Upper lobe of left lung (tissue), 6 donors: ENCODE measurements around the gene CCDC107. TPM values are rescaled to one million over a fixed set of nuclear protein-coding genes. Genes with fewer than 3 reads are reported as not detected.
A peak's percentile ranks its signal among the peaks of the same experiment; 100 is the strongest.

ENCODE experiments used
- ATAC-seq, 2 donors: fragments of 200-7000 bp; cut with Tn5 transposase; one replicate each; pipeline ENCODE4 v1.9.1; 2022; ENCODE audit warnings: mild to moderate bottlenecking in 2 of 2, moderate library complexity in 2 of 2; ENCODE audit not compliant: low FRiP score in 2 of 2
- DNase-seq, 2 donors: peaks; one replicate each; pipeline ENCODE4 v3.0.0-alpha.2; 2019 to 2020
- H3K27ac ChIP-seq, 4 donors: fragments of 200-600 bp; sonication (generic); one replicate each; pipeline ENCODE4 v1.5.1; 2016 to 2019
- H3K27me3 ChIP-seq, 4 donors: fragments of 200-600 bp; sonication (generic); one replicate each; pipeline ENCODE4 v1.5.1; 2017 to 2019
- H3K36me3 ChIP-seq, 4 donors: fragments of 200-600 bp; sonication (generic); one replicate each; pipeline ENCODE4 v1.5.1; 2016 to 2019
- H3K4me1 ChIP-seq, 4 donors: fragments of 200-600 bp; sonication (generic); one replicate each; pipeline ENCODE4 v1.5.1; 2018 to 2019
- H3K4me3 ChIP-seq, 4 donors: fragments of 200-600 bp; sonication (generic); one replicate each; pipeline ENCODE4 v1.5.1; 2017 to 2019; ENCODE audit warnings: mild to moderate bottlenecking in 2 of 4, moderate library complexity in 1 of 4
- H3K9me3 ChIP-seq, 4 donors: fragments of 200-600 bp; sonication (generic); one replicate each; pipeline ENCODE4 v1.5.1; 2018 to 2019
- EP300 ChIP-seq, 4 donors: sonication (generic); formaldehyde crosslinking; IDR thresholded peaks; one replicate each; pipeline ENCODE4 v1.5.1; 2017; ENCODE audit warnings: antibody characterized with exemption in 4 of 4, control low read depth in 2 of 4
- POLR2A ChIP-seq, 4 donors: fragments of 450-650 bp; IDR thresholded peaks; one replicate each; pipeline ENCODE4 v1.5.1; 2016 to 2017; ENCODE audit warnings: antibody characterized with exemption in 4 of 4, mild to moderate bottlenecking in 2 of 4
- POLR2AphosphoS5 ChIP-seq, 2 donors: sonication (generic); formaldehyde crosslinking; IDR thresholded peaks; one replicate each; pipeline ENCODE4 v1.5.1; 2017; ENCODE audit warnings: antibody characterized with exemption in 2 of 2
- WGBS, 2 donors: methylation state at CpG; one replicate each; pipeline ENCODE4 v1.1.5; 2017 to 2018; 5-methylcytosine and 5-hydroxymethylcytosine counted together
- total RNA-seq, 6 donors: library from RNA; depleted of rRNA in 4 of 6; stranded (reverse); fragments of >200 nt in 4 of 6; gene quantifications; one replicate each; pipeline versions ENCODE4 v1.1.0 to v1.2.1, GENCODE V29; 2016 to 2021
- TF ChIP-seq, protein P1 (sequence below), 6 experiments: fragments of 450-650 bp in 4 of 6; fragments of 200-600 bp in 2 of 6; sonication (generic) in 2 of 6; IDR thresholded peaks; one replicate each; pipeline ENCODE4 v1.5.1; 2016 to 2019; ENCODE audit warnings: antibody characterized with exemption in 6 of 6
- donor health status: DM: no; HTN: no; CAD: no; lungs with moderate emphysema.
- donor health status: DM: no; HTN: yes; CAD: no; lungs with severe emphysema.

The CCDC107 gene
- total RNA-seq, 6 donors from 2014 or later = 17.8 to 49.4 (median 35.1) TPM

DNA sequence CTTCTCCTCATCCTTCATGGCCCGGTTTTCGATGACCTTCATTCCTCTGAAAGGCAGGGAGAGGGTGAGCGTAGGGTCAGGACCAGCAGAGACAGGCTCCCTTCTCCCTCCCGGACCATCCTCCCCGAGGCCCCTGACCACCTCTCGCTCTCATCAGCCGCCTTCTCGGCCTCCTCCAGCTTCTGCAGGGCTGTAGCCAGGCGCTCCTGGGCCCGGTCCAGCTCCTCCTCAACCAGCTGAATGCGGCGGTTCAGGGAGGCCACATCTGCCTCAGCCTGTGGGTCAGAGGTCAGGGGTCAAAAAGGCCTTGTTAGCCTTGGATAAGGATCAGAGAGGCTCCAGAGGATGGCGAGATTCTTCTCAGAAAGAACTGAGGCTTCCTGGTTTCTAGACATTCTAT is 27.4 kb downstream of the CCDC107 start:
- 90 to 94% methylated on average over 12 to 13 of the region's 13 CpGs for WGBS, 2 donors
- Histone ChIP-seq H3K27ac (no peak overlapping the region), H3K4me3 (no peak overlapping the region), H3K9me3 (no peaks in the 10 kb centered on the region), H3K27me3 (no peaks in the 10 kb centered on the region), H3K36me3 (peaks cover 0 to 30% (median 13%) of the 10 kb centered on the region in 4 donors), H3K4me1 (peaks cover 0 to 34% (median 13%) of the 10 kb centered on the region in 4 donors)
- TF ChIP-seq EP300 (IDR thresholded peaks at IDR 0.05) (no peak), POLR2A (IDR thresholded peaks at IDR 0.05) (no peak), POLR2AphosphoS5 (IDR thresholded peaks at IDR 0.05) (no peak)
- TF ChIP-seq, protein P1, sequence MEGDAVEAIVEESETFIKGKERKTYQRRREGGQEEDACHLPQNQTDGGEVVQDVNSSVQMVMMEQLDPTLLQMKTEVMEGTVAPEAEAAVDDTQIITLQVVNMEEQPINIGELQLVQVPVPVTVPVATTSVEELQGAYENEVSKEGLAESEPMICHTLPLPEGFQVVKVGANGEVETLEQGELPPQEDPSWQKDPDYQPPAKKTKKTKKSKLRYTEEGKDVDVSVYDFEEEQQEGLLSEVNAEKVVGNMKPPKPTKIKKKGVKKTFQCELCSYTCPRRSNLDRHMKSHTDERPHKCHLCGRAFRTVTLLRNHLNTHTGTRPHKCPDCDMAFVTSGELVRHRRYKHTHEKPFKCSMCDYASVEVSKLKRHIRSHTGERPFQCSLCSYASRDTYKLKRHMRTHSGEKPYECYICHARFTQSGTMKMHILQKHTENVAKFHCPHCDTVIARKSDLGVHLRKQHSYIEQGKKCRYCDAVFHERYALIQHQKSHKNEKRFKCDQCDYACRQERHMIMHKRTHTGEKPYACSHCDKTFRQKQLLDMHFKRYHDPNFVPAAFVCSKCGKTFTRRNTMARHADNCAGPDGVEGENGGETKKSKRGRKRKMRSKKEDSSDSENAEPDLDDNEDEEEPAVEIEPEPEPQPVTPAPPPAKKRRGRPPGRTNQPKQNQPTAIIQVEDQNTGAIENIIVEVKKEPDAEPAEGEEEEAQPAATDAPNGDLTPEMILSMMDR (IDR thresholded peaks at IDR 0.05) = no peak
- ATAC-seq (no peak), DNase-seq (peak in 1 of 2 donors; percentile 65)

DNA sequence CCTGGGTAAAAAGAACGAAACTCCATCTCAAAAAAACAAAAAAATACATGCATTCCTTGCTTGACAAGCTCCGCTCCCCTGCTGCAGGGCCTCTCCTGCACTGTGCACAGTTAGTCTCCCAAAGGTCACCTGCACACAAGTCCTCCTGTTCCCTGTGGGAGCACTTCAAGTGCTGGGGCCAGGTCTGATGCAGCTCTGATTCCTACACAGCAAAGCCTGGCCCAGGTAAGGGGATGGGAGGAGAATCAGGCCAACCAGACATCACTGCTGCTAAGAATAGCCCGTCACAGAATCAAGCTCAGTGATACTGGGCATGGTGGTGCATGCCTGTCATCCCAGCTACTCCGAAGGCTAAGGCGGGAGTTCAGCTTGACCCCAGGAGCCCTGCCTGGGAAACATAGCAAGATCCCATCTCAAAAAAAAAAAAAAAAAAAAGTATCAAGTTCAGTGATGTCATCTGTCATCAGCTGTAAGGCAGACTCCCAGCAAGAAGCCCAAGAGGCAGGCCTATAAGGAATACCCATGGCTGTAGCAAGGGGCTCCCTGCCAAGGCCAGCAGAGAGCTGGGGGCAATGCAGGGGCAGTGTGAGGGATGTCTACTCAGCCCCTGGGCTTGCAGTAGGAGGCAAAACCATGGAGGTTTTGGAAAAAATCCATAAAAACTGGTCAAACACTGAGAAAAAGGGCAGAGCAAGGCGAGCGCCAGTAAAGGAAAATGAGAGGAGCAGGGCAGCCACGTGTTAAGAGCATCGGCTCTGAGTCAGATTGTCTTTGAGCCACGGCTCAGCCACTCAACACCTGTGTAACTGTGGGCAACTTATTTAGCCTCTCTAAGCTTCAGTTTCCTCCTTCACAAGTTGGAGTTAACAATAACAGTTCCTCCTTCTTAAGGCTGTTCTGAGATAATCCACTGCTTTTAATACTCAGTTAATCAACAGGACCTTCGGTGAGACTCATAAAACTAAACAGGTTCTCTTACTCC is 28.4 kb downstream of the CCDC107 start:
- Histone ChIP-seq H3K27me3 (no peaks in the 10 kb centered on the region), H3K4me3 (peak overlapping the region in 2 of 4 donors; percentile 23 to 64), H3K9me3 (no peaks in the 10 kb centered on the region), H3K36me3 (peaks cover 0 to 30% (median 13%) of the 10 kb centered on the region in 4 donors), H3K27ac (peak overlapping the region in 1 of 4 donors; percentile 14), H3K4me1 (peaks cover 3 to 37% (median 17%) of the 10 kb centered on the region in 4 donors)
- WGBS, 2 donors = 73 to 76% methylated on average over 11 of the region's 11 CpGs
- TF ChIP-seq, protein P1 (IDR thresholded peaks at IDR 0.05) = no peak
- TF ChIP-seq EP300 (IDR thresholded peaks at IDR 0.05) (no peak), POLR2A (IDR thresholded peaks at IDR 0.05) (no peak)
- no peak for ATAC-seq
- peak in 1 of 2 donors; percentile 64 for DNase-seq

DNA sequence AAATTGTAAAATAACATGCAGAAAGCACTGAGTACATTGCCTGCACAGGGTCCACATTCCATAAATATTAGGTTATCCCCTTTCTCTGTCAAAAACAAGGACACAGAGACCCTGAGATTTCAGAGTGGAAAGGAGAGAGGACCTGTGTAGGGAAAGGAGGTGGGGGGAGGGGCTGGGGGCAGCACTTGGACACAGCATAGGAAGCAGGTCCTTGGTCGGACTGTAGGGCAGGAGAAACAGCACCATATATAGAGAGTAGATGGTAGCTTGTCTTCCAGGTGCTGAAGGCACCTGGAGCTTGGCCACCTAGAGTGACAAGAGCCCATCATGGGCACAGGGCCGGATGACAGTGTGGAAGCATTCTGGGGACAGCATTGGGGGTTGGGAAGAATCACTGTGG is 29.2 kb downstream of the CCDC107 start:
- DNase-seq (no peak), ATAC-seq (no peak)
- H3K27me3 ChIP-seq = no peaks in the 10 kb centered on the region
- 79 to 95% methylated on average over 2 of the region's 2 CpGs for WGBS, 2 donors
- TF ChIP-seq POLR2A (IDR thresholded peaks at IDR 0.05) (no peak), POLR2AphosphoS5 (IDR thresholded peaks at IDR 0.05) (no peak), EP300 (IDR thresholded peaks at IDR 0.05) (no peak)
- TF ChIP-seq, protein P1 (IDR thresholded peaks at IDR 0.05) = no peak
- H3K4me1 ChIP-seq = peaks cover 3 to 37% (median 19%) of the 10 kb centered on the region in 4 donors
- H3K36me3 ChIP-seq = peaks cover 0 to 30% (median 13%) of the 10 kb centered on the region in 4 donors
- H3K27ac ChIP-seq = peak overlapping the region in 1 of 4 donors; percentile 31
- H3K9me3 ChIP-seq = no peaks in the 10 kb centered on the region
- peak overlapping the region in 3 of 4 donors; percentile 23 to 72 (median 64) for H3K4me3 ChIP-seq

DNA sequence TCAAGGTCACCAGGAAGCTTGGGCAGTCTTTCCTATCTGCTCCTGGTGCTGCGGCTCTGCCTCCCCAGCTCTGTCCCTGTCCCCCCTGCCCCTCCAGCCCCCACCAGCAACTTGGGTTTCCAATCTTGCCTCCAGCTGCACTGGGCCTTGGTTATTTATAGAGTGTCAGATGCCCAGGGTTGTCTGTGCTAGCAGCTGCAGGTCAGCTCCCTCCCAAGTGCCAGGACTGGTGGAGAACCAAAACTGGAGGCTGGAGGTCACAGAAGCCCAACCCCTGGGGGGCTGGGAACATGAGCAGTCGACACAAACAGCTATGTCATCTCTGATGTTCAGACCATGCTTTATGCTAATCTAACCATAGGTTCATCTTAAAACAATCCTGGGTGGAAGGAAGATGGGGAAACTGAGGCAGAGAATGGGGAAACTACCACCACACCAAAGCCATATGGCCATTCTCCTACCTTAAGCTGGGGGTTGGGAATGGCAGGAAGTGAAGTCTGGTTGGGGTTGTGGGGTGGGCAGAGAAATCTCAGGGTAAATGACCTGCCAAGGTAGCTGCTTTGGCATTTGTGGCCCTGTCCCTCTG is 30.0 kb downstream of the CCDC107 start:
- Histone ChIP-seq H3K27me3 (no peaks in the 10 kb centered on the region), H3K36me3 (peaks cover 0 to 23% (median 12%) of the 10 kb centered on the region in 4 donors), H3K4me1 (peaks cover 3 to 33% (median 19%) of the 10 kb centered on the region in 4 donors), H3K4me3 (peak overlapping the region in 3 of 4 donors; percentile 64 to 75 (median 72)), H3K27ac (peak overlapping the region in 3 of 4 donors; percentile 4 to 92 (median 56)), H3K9me3 (no peaks in the 10 kb centered on the region)
- no peak for ATAC-seq
- no peak for DNase-seq
- TF ChIP-seq EP300 (IDR thresholded peaks at IDR 0.05) (no peak), POLR2A (IDR thresholded peaks at IDR 0.05) (no peak), POLR2AphosphoS5 (IDR thresholded peaks at IDR 0.05) (no peak)
- TF ChIP-seq, protein P1 (IDR thresholded peaks at IDR 0.05) = no peak
- 57 to 80% methylated on average over 1 to 2 of the region's 2 CpGs for WGBS, 2 donors
